KG1 (cell line): Measurements from ENCODE around the gene C20orf202.
A peak's percentile ranks its signal among the peaks of the same experiment; 100 is the strongest.
"Not testable (repeated sequence)": the region's sequence is repeated elsewhere in the genome, so short reads cannot be mapped to it uniquely, and the experiment has no call there.

Experiments
- DNase-seq: peaks from one replicate; lab custom pipeline; 2025; lab: John Stamatoyannopoulos, UW

C20orf202 gene

DNA sequence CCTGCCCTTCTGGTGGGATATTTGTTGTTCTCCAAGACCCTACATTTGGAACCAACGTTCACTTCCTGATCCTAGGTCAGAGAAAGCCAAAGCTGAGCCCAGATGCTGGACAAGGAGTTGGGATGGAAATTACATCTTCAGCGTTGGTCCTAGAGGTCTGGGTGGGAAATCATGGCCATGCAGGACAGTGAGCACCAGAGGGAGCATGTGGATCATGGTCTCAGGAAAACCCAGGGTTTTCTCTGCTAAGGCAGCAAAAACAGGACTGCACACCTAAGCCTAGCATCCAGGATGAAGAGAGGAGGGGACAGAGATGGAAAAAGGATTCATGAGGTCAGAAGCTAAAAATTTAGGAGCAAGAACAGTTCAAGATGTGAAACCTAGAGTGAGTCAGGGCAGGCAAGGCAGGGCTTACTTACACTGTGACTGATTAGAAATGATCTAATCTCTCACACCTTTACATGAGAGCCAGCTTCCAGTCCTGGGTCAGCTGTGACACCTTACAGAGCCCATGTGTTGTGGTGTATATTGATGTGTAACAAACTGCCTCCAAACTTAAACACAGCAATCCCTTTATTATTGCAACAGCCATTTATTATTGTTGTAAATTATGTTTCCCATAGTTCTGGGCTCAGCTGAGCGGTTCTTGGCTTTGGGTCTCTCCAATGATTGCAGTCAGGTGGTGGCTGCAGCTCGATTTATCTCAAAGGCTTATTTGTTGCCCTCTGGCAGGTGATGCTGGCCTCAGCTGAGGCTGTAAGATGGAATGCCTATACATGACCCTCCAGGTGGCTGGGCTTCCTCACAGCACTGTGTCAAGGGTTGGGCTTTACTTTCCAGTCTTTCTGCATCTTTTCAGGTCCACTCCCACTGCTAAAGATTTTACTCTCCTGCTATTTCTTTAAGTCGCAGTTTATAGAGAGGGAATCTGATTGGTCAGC is 6.5 kb downstream of the C20orf202 start:
- DNase-seq: no peak

DNA sequence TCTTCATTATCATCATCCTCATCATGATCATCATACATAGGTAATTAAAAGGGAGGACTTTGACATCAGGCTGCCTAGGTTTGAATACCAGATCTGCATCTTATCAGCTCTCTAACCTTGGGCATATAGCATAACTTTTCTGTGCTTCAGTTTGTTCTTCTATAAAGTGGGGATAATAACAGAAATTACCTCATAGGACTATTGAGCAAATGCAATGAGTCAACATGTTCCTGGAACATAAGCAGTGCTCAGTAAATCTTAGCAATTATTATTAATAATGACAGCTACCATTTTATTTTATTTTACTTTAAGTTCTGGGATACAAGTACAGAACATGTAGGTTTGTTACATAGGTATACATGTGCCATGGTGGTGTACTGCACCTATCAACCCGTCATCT is 7.2 kb downstream of the C20orf202 start:
- no peak for DNase-seq

DNA sequence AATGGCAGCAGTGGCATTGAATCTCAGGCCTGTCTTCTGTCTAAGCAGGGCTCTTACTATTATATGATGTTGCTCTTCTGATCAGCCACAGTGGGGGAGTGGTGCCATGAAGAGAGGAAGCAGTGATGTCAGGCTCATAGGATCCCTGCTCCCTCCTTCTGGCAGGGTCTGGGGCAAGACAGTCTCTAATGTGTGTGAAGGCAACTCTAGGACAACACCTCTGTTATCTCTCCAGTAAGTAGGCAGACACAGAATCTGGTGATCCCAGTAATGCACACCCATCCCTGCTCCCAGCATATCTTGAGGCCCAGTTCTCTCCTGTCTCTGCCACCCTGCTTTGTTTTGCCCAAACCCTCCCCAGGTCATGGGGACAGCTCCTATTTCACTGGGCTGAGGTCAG is 8.8 kb downstream of the C20orf202 start:
- DNase-seq: no peak

DNA sequence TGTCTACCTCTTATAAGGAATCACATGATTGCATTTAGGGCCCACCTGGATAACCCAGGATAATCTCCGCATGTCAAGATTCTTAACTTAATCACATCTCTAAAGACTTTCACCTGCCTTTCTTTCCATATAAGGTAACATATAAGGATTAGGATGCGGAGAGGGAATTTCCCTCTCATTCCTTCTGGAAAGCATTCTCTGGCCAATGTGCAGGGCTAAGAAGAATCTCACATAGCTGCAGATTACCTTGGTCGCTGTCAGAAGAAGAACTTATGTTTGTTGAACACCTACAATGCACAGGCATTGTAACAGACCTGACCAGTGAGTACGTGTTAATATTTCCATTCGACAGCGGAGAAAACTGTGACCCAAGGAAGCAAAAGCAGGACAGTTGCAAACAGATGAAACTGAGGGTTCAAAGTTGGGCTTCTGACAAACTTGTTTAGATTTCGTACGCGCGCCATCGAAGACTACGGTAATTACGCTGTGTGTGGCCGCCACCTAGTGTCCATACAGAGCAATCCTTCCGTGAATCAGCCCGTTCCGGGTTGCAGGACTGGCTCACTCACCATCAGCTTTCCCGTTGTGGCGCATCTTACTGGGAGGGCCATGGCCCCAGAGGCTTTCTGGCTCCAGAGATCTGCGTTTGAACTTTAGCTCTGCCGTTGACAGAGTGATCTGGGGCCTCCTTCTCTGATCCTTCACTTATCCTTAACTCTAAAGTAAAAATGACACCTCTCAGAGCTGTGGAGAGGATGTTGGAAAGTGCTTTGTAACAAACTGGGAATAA is 9.5 kb downstream of the C20orf202 start:
- peak; percentile 38 for DNase-seq

DNA sequence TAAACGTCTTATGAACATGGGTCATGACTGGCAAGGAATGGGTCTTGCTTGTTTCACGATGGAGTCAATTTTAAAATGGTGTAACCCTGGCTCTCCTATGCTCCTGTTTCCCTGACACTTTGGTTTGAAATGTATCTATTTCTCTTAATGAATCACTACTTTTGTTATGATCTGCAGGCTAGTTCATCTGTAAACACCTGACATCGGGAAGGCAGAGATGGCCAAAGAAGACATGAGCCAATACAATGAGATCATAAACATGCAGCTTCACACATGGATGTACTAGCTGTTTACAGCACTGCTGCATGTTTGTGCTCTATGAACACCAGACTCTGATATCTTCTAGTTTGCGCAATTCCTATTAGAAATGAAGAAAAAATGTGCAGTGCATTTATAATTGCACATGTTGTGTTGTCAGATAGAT is 11.6 kb downstream of the C20orf202 start:
- no peak for DNase-seq

DNA sequence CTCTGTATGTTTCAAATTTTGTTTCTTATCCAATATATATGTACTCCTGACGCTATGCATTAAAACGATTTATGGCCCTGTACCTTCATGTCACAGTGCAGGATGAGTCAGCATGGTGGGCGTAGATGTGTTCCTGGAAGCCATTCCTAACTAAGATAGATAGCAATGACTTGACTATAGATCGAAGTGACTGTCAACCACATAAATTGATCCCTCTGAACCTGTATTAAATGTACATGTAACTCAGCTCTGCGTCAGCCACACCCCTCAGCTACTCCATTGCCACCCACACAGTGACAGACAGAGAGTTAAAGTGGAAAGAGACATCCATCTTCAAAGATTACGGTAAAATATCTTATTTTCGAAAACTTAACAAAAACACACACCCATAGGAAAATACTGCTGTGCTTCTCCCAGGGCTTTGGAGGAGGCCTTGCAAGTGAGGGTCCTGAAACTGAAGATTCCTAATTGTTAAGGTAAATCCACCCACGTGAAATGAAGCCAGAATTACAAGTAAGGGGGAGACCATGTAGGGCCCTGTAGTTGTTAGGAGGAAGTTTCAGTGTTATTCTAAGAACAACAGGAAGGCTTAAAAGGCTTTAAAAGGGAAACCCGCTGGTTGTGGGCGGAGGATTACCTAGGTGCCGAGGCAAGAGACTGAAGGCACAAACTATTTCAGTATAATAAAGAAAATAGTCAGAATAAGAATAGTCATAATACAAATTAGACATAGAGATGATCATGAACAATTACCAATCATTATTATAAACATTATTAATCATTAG is 12.3 kb downstream of the C20orf202 start:
- DNase-seq: no peak

DNA sequence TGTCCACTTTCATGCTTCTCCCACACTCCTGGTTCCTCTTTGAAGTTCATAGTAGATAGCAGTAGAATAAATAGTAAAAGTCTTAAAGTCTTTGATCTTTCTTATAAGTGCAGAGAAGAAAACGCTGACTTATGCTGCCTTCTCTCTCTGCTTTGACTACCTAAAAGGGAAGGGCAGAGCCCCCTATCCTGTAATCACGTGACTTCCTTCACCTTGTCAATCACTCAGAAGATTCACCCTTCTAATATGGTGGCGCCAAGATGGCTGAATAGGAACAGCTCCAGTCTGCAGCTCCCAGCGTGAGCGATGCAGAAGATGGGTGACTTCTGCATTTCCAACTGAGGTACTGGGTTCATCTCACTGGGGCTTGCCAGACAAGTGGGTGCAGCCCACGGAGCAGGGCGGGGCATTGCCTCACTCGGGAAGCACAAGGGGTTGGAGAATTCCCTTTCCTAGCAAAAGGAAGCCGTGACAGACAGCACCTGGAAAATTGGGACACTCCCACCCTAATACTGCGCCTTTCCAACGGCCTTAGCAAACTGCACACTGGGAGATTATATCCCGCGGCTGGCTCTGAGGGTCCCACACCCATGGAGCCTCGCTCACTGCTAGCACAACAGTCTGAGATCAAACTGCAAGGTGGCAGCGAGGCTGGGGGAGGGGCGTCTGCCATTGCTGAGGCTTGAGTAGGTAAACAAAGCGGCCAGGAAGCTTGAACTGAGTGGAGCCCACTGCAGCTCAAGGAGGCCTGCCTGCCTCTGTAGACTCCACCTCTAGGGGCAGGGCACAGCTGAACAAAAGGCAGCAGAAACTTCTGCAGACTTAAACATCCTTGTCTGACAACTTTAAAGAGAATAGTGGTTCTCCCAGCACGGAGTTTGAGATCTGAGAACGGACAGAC is 13.5 kb downstream of the C20orf202 start:
- DNase-seq: not testable (repeated sequence)

DNA sequence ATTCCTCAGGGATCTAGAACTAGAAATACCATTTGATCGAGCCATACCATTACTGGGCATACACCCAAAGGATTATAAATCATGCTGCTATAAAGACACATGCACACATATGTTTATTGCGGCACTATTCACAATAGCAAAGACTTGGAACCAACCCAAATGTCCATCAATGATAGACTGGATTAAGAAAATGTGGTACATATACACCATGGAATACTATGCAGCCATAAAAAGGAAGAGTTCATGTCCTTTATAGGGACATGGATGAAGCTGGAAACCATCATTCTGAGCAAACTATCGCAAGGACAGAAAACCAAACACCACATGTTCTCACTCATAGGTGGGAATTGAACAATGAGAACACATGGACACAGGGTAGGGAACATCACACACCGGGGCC is 19.5 kb downstream of the C20orf202 start:
- not testable (repeated sequence) for DNase-seq

DNA sequence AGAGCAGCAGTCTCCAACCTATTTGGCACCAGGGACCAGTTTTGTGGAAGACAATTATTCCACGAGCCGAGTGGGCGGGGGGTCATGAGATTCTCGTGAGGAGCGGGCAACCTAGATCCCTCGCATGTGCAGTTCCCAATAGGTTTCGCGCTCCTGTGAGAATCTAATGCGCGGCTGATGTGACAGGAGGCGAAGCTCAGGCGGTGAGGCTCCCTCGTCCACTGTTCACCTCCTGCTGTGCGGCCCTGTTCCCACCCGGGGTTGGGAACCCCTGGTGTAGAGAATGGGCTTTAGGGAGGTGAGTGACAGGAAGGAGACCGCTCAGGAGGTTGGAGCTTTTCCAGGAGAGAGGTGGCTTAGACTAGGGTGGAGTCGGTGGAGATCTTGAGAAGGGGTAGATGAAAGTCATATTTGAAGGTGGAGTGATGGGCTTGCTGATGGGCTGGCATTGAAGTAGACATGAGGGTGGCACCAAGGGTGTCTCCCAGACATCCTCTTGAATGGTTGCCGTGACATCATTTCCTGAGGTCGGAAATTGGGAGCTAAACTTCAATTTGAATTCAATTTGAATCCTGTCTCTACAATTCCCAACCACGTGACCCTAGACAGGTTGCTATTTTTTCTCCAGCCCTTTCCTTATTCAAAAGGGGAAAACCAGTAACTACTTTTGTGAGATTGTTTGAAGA is 21.1 kb downstream of the C20orf202 start:
- DNase-seq: no peak

DNA sequence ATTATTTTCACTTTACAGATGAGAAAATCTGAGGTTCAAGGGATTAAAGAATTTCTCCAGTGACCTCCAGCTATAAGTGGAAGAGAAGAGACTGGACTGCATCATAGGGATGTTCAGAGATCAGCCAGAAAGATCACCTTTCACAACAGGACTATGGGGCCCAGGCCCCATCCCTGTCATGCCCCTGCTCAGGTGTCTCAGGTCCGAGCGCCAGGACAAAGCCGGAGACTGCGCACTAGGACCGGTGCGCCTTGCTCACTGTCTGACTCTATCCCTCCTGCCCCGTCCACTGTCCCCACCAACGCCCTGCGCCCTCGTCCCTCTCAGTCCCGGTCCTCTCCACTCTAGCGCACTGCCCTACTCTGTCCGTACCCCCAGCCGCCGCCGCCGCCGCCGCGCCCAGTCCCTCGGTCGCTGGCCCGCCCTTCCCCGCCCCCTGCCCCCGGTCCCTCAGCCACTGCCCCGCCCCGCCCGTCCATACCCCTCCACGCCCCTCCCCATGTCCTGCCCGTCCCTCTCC is 22.1 kb downstream of the C20orf202 start:
- no peak for DNase-seq

DNA sequence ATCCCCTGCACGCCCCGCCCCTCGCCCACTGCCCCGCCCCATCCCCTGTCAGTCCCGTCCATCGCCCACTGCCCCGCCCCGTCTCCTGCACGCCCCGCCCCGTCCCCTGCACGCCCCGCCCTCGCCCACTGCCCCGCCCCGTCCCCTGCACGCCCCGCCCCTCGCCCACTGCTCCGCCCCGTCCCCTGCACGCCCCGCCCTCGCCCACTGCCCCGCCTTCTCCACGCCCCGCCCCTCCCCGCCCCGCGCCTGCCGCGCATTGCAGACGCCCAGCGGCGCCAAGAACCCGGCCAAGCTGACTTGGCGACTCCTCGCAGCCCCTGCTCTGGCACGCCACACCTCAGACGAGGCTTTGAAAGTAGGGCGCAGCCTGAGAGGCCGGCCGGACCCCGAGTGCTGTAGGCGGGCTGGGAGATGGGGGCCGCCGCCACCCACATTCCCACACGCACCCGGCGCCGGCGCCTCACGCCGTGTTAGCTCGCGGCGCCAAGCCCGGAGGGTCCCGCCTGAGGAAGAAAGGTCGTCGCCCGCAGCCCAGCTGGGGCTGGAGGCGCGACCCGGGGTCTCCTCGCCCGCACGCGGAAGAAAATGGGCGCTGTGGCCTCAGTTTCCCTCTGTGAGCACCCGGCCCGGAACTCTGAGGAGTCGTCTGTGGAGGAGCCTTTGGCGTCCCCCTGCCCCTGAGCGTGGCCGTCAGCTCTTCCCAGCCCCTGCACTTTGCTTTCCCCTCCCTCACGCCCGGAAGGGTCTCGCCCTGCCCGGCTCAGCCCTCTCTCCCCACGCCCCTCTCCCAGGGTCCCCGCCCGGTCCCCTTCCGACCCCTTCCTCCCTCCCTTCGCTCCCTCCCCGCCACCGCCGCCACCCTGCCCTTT is 22.8 kb downstream of the C20orf202 start, which contains the start of gene RAD21L1:
RAD21L1 (plus strand) TSS at position 262 of the 872 bp plus-strand sequence. CDS start 2,410 bp downstream, outside the sequence.
- DNase-seq: no peak

DNA sequence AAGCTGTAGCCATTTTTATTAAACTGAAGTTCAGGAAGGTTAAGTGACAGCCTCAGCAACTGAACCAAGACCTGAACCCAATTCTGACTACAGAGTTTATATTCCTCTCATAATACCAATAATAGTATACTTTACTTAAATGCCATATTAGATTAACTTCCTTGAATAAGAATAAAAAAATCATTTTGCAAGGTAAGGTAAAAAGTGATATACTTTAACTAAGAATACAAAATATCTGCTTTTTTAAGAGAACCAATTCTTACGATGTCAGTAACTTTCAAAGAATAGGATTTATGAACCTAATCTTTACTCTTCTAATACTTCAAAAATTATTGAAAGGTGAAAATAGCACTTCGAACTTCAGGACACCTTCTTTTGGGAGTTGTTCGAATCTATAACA is 26.3 kb downstream of the C20orf202 start:
- DNase-seq: no peak

DNA sequence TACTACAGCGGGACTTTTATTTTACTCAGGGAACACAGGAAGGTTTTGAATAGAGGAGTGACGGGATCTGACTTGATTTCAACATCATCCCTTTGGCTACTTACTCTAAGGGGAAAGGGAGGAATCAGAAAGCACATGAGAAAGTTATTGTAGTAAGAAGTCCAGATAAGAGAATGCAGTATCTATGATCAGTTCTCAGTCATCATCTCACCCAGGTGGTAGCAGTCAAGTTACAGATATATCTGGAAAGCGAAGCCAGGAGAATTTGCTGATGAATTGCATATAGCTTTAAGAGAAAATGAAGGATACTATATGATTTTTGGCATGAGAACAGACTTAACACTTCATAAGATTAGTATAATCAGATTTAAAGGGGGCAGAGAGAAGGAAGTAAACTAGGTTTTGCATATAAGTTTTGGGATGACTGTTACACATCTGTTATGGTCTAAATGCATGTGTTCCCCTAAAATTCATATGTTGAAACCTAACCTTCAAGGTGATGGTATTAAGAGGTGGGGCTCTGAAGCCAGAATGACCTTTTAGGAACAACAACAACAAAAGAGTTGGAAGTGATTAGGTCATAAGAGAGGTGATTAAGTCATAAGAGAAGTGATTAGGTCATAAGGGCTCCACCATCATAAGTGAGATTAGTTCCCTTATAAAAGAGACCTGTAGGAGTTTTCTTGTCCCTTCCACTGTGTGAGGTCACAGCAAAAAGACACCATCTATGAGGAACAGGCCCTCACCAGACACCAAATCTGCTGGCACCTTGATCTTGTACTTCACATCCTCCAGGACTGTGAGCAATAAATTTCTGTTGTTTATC is 29.2 kb downstream of the C20orf202 start:
- no peak for DNase-seq

DNA sequence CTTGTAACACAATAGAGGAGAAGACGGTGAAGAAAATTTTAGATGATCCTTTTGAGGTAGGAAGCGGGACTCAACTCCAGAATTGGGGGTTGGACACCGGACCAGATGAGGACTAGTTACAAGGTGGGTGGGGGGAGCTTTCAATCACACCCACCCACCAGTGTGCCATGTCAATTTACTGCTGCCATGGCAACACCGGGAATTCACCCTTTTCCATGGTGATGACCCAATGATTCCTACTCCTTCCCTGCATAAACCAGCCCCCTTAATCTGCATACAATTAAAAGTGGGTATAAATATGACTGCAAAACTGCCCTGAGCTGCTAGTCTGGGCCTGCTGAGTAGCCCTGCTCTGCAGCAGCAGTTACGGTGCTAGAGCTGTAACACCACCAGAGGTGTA is 37.3 kb downstream of the C20orf202 start:
- no peak for DNase-seq

DNA sequence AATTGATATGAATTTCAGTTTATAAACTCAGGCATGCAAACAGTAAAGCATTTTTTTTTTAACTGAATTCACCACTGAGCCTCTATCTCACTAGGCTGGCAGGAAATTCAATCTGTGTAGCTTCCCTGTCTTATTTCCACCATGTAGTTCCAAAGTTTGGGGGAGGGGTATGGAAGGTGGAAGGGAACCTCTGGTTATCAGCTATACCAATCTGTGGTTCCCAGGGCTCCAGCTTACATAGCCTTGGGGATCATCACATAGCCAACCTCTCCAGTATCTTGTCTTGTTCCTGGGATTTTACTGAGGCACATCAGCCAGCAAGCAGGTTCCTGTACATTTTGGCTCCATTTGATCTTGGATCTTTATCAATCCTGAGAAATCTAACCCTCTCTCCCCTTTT is 38.2 kb downstream of the C20orf202 start:
- no peak for DNase-seq

DNA sequence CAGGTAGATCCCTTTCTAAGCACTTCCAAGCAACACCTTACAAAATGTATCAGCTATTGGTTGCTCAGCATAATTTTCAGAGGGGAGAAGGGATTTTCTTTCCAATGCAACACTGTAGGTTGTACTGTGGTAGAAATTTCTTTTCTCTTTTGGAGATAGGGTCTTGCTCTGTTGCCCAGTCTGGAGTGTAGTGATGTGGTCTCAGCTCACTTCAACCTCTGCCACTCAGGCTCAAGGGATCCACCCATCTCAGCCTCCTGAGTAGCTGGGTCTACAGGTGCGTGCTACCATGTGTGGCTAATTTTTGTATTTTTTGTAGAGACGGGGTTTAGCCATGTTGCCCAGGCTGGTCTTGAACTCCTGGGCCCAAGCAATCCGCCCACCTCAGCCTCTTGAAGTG is 38.8 kb downstream of the C20orf202 start:
- DNase-seq: no peak

DNA sequence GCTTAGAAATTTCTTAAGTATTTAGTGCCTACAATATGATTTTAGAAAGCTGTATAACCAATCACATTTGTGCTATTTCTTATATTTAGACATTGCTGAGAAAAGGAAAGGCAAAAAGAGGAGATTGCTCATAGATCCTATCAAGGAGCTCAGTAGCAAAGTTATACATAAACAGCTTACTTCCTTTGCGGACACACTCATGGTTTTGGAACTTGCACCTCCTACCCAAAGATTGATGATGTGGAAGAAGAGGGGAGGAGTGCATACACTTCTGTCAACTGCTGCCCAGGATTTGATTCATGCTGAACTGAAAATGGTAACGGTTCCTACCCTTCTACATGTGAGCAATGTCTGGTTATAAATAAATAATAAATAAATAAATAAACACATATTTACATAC is 39.3 kb downstream of the C20orf202 start:
- DNase-seq: no peak

DNA sequence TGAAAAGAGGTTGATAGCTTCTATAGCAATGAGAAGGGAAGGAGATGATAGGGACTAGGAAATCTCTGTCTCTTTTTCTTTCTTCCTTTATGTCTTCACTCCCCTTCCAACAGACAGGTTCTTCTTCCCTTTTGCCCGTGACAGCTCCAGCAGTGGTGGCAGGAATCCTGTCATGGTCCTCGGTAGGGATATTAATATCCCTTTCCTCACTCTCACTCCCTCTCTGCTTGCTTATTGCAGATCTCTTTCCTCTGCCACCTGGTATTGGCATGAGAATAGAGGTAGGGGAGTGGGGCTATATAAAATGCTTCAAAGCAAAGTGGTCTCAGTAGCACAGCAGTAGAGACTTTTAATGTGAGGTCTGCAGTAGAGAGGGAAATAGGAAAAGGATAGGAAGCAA is 42.3 kb downstream of the C20orf202 start:
- DNase-seq: no peak
